Liver (tissue), 9 donors: Measurements from ENCODE around the gene NET1. TPM values are rescaled to one million over a fixed set of nuclear protein-coding genes. Genes with fewer than 3 reads are reported as not detected.

Source experiments
- DNase-seq: peaks from one replicate; pipeline ENCODE4 v3.0.0-alpha.2; 2017; ENCODE audit warnings: low spot score
- H3K27ac ChIP-seq, 2 donors: one replicate each; pipeline ENCODE4 v1.7.0; 2013; ENCODE audit warnings: inconsistent platforms in 2 of 2, low read length in 2 of 2, control low read depth in 1 of 2, low read depth in 1 of 2, mild to moderate bottlenecking in 1 of 2
- H3K27me3 ChIP-seq, 4 donors: one replicate each; pipeline versions ENCODE4 v1.6.1 to v1.7.0; 2013; ENCODE audit warnings: low read length in 3 of 4, inconsistent platforms in 1 of 4, mild to moderate bottlenecking in 1 of 4, moderate library complexity in 1 of 4; ENCODE audit not compliant: control insufficient read depth in 4 of 4, insufficient read depth in 4 of 4
- H3K36me3 ChIP-seq, 4 donors: one replicate each; pipeline versions ENCODE4 v1.6.1 to v1.7.0; 2013; ENCODE audit warnings: low read length in 3 of 4, mild to moderate bottlenecking in 3 of 4, low read depth in 1 of 4, moderate library complexity in 1 of 4; ENCODE audit not compliant: control insufficient read depth in 4 of 4, insufficient read depth in 3 of 4
- H3K4me1 ChIP-seq, 4 donors: one replicate each; pipeline versions ENCODE4 v1.6.1 to v1.7.0; 2013; ENCODE audit warnings: low read length in 3 of 4, mild to moderate bottlenecking in 3 of 4, moderate library complexity in 1 of 4; ENCODE audit not compliant: control insufficient read depth in 4 of 4, insufficient read depth in 4 of 4
- H3K4me3 ChIP-seq, 3 donors: one replicate each; pipeline versions ENCODE4 v1.6.1 to v1.7.0; 2013; ENCODE audit warnings: low read length in 3 of 3, control low read depth in 1 of 3, low read depth in 1 of 3, mild to moderate bottlenecking in 1 of 3
- H3K9ac ChIP-seq, 2 donors: one replicate each; pipeline ENCODE4 v1.7.0; 2013; ENCODE audit warnings: low read length in 2 of 2, mild to moderate bottlenecking in 2 of 2, moderate library complexity in 2 of 2, control low read depth in 1 of 2, low read depth in 1 of 2
- H3K9me3 ChIP-seq, 4 donors: one replicate each; pipeline versions ENCODE4 v1.6.1 to v1.7.0; 2013; ENCODE audit warnings: low read length in 3 of 4; ENCODE audit not compliant: control insufficient read depth in 4 of 4
- FOXA1 ChIP-seq: IDR thresholded peaks from 2 replicates; pipeline ENCODE4 v1.6.1; 2016; ENCODE audit warnings: antibody characterized with exemption
- FOXA2 ChIP-seq: IDR thresholded peaks from 2 replicates; pipeline ENCODE4 v1.6.1; 2016; ENCODE audit warnings: antibody characterized with exemption
- GABPA ChIP-seq, 2 donors: IDR thresholded peaks in 1 of 2; conservative IDR thresholded peaks in 1 of 2; 2 replicates each; pipeline ENCODE4 v1.6.1; 2016; ENCODE audit warnings: antibody characterized with exemption in 2 of 2, mild to moderate bottlenecking in 1 of 2, moderate library complexity in 1 of 2
- HNF4G ChIP-seq: IDR thresholded peaks from 2 replicates; pipeline ENCODE4 v1.6.1; 2016; ENCODE audit warnings: antibody characterized with exemption
- NR2F2 ChIP-seq: IDR thresholded peaks from 2 replicates; pipeline ENCODE4 v1.6.1; 2016; ENCODE audit warnings: antibody characterized with exemption
- RAD21 ChIP-seq, 2 donors: IDR thresholded peaks; 2 replicates each; pipeline ENCODE4 v1.6.1; 2016; ENCODE audit warnings: antibody characterized with exemption in 2 of 2, mild to moderate bottlenecking in 2 of 2
- RXRA ChIP-seq, 2 donors: IDR thresholded peaks; 2 replicates each; pipeline ENCODE4 v1.6.1; 2017 to 2018; ENCODE audit warnings: antibody characterized with exemption in 2 of 2, mild to moderate bottlenecking in 1 of 2
- SP1 ChIP-seq: IDR thresholded peaks from 2 replicates; pipeline ENCODE4 v1.6.1; 2018; ENCODE audit warnings: antibody characterized with exemption, mild to moderate bottlenecking
- TAF1 ChIP-seq: conservative IDR thresholded peaks from 2 replicates; pipeline ENCODE4 v1.6.1; 2016; ENCODE audit warnings: antibody characterized with exemption, mild to moderate bottlenecking
- YY1 ChIP-seq: IDR thresholded peaks from 2 replicates; pipeline ENCODE4 v1.6.1; 2016; ENCODE audit warnings: antibody characterized with exemption, mild to moderate bottlenecking
- WGBS: extraction: QIAGEN DNeasy Blood & Tissue Kit; methylation state at CpG from one replicate; pipeline ENCODE4 v1.1.7; 2013; 5-methylcytosine and 5-hydroxymethylcytosine counted together
- polyA plus RNA-seq, 2 donors: library from polyadenylated mRNA; stranded (reverse) in 1 of 2; unstranded in 1 of 2; fragments of 200-250 nt in 1 of 2; fragments of >200 nt in 1 of 2; fragmentation: Nextera tagmentation in 1 of 2; extraction: Ambion mirVana in 1 of 2; gene quantifications; one replicate each; pipeline versions ENCODE4 v1.2.1 to v1.2.3, GENCODE V29; 2013 to 2015
- total RNA-seq, 2 donors: library from RNA; depleted of rRNA; stranded (reverse); fragments of >200 nt; gene quantifications; one replicate each; pipeline ENCODE4 v1.2.3, GENCODE V29; 2014
- TF ChIP-seq, protein P1 (sequence below): fragments of 150-350 bp; IDR thresholded peaks from 2 replicates; pipeline ENCODE4 v1.5.1; 2017; ENCODE audit warnings: improper control_type of control experiment, low read depth, low read length; ENCODE audit not compliant: missing input control
- TF ChIP-seq, protein P2 (sequence below): IDR thresholded peaks from 2 replicates; pipeline ENCODE4 v1.6.1; 2016; ENCODE audit warnings: antibody characterized with exemption
- TF ChIP-seq, protein P3 (sequence below): IDR thresholded peaks from 2 replicates; pipeline ENCODE4 v1.6.1; 2016; ENCODE audit warnings: antibody characterized with exemption
- TF ChIP-seq, protein P4 (sequence below): IDR thresholded peaks from 2 replicates; pipeline ENCODE4 v1.6.1; 2016; ENCODE audit warnings: antibody characterized with exemption
- TF ChIP-seq, protein P5 (sequence below): IDR thresholded peaks from 2 replicates; pipeline ENCODE4 v1.6.1; 2016; ENCODE audit warnings: antibody characterized with exemption, mild to moderate bottlenecking
- donor health status: healthy.
- donor health status: healthy.
- donor health status: healthy.
- donor health status: healthy.
- donor health status: healthy.

NET1 gene
- total and polyA plus RNA-seq, 4 donors: 16.2 to 38.6 (median 25.6) TPM

DNA sequence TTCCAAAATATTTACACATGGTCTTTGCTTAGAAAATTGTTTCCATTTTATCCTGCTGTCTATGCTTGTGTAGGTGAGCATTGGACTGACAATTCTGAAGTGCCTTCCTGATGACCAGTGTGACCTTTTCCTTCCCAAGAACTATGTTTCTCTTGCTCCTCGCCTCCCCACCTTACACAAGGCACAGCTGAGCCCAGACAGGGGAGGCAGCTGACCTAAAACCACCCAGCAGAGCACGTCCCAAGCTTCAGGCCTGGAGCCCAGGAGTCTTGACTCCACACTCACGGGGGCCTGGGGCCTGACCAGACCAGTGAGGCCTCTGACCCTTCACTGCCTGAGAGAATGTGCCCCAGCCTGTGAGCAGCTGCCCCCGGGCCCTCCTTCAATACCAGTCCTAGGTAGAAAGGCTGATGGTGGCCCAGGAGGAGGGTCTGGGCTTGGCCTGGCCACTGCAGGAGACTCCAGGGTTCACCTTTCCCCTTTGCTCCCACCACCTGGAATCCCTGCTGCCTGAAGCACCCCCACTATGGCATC, 80.0 kb downstream of the NET1 start (continued):
- TF ChIP-seq, protein P1, sequence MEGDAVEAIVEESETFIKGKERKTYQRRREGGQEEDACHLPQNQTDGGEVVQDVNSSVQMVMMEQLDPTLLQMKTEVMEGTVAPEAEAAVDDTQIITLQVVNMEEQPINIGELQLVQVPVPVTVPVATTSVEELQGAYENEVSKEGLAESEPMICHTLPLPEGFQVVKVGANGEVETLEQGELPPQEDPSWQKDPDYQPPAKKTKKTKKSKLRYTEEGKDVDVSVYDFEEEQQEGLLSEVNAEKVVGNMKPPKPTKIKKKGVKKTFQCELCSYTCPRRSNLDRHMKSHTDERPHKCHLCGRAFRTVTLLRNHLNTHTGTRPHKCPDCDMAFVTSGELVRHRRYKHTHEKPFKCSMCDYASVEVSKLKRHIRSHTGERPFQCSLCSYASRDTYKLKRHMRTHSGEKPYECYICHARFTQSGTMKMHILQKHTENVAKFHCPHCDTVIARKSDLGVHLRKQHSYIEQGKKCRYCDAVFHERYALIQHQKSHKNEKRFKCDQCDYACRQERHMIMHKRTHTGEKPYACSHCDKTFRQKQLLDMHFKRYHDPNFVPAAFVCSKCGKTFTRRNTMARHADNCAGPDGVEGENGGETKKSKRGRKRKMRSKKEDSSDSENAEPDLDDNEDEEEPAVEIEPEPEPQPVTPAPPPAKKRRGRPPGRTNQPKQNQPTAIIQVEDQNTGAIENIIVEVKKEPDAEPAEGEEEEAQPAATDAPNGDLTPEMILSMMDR: no peak

DNA sequence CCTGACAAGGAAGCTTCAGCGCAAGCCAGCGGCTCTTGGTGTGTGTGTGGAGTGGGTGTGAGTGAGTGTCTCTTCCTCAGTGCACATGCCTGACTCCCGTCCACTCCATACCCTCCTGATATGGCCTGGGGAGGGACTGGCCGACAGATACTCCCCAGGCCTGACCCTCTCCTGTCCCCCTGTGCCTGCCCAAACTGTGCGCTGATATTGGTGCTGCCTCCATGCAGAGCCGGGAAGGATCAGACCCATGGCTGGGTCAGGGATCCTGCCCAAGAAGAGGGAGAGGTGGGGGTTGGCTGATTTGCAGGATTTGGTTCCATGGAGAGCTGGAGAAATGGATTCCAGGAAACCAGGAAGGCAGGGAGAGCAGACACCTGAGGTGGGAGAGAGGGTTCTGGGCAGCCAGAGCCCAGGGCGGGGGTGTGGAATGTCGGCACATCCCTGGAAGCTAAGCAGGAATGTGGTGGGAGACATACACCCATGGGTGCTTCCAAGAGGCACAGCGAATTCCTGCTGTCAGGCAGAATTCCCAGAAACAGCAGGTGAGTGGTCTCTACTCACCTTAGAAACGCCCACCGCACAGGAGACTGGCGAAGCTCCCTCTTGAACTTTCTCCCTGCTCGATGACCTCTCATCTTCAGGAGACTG, 80.7 kb downstream of the NET1 start:
- no peaks in the 10 kb centered on the region for H3K27me3 ChIP-seq
- H3K4me1 ChIP-seq: peaks cover 0 to 10% (median 8%) of the 10 kb centered on the region in 4 donors
- peaks cover 0 to 3% (median 0%) of the 10 kb centered on the region in 4 donors for H3K9me3 ChIP-seq
- H3K27ac ChIP-seq: no peak overlapping the region
- H3K9ac ChIP-seq: no peak overlapping the region
- TF ChIP-seq, protein P2, sequence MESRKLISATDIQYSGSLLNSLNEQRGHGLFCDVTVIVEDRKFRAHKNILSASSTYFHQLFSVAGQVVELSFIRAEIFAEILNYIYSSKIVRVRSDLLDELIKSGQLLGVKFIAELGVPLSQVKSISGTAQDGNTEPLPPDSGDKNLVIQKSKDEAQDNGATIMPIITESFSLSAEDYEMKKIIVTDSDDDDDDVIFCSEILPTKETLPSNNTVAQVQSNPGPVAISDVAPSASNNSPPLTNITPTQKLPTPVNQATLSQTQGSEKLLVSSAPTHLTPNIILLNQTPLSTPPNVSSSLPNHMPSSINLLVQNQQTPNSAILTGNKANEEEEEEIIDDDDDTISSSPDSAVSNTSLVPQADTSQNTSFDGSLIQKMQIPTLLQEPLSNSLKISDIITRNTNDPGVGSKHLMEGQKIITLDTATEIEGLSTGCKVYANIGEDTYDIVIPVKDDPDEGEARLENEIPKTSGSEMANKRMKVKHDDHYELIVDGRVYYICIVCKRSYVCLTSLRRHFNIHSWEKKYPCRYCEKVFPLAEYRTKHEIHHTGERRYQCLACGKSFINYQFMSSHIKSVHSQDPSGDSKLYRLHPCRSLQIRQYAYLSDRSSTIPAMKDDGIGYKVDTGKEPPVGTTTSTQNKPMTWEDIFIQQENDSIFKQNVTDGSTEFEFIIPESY: no peak
- TF ChIP-seq FOXA1 (no peak), GABPA (IDR thresholded peaks at IDR 0.05 in 1 of 2, conservative IDR thresholded peaks at IDR 0.05 in 1 of 2) (no peak), HNF4G (no peak), NR2F2 (no peak), YY1 (no peak), FOXA2 (no peak), TAF1 (no peak), SP1 (no peak), RAD21 (IDR thresholded peaks at IDR 0.05) (no peak), RXRA (IDR thresholded peaks at IDR 0.05) (no peak)
- TF ChIP-seq, protein P3, sequence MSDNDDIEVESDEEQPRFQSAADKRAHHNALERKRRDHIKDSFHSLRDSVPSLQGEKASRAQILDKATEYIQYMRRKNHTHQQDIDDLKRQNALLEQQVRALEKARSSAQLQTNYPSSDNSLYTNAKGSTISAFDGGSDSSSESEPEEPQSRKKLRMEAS: no peak
- TF ChIP-seq, protein P4, sequence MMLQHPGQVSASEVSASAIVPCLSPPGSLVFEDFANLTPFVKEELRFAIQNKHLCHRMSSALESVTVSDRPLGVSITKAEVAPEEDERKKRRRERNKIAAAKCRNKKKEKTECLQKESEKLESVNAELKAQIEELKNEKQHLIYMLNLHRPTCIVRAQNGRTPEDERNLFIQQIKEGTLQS: no peak
- TF ChIP-seq, protein P5, sequence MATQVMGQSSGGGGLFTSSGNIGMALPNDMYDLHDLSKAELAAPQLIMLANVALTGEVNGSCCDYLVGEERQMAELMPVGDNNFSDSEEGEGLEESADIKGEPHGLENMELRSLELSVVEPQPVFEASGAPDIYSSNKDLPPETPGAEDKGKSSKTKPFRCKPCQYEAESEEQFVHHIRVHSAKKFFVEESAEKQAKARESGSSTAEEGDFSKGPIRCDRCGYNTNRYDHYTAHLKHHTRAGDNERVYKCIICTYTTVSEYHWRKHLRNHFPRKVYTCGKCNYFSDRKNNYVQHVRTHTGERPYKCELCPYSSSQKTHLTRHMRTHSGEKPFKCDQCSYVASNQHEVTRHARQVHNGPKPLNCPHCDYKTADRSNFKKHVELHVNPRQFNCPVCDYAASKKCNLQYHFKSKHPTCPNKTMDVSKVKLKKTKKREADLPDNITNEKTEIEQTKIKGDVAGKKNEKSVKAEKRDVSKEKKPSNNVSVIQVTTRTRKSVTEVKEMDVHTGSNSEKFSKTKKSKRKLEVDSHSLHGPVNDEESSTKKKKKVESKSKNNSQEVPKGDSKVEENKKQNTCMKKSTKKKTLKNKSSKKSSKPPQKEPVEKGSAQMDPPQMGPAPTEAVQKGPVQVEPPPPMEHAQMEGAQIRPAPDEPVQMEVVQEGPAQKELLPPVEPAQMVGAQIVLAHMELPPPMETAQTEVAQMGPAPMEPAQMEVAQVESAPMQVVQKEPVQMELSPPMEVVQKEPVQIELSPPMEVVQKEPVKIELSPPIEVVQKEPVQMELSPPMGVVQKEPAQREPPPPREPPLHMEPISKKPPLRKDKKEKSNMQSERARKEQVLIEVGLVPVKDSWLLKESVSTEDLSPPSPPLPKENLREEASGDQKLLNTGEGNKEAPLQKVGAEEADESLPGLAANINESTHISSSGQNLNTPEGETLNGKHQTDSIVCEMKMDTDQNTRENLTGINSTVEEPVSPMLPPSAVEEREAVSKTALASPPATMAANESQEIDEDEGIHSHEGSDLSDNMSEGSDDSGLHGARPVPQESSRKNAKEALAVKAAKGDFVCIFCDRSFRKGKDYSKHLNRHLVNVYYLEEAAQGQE: no peak
- H3K36me3 ChIP-seq: no peaks in the 10 kb centered on the region
- H3K4me3 ChIP-seq: no peak overlapping the region
- 95% methylated on average over 13 of the region's 13 CpGs for WGBS
- DNase-seq: no peak
